Naive thymus-derived CD4-positive, alpha-beta T cell (primary cell): ENCODE data around the gene RNF222. TPM values are rescaled to one million over a fixed set of nuclear protein-coding genes. Genes with fewer than 3 reads are reported as not detected.
A peak's percentile ranks its signal among the peaks of the same experiment; 100 is the strongest.
"Not testable (repeated sequence)": the region's sequence is repeated elsewhere in the genome, so short reads cannot be mapped to it uniquely, and the experiment has no call there.

Experiments used
- ATAC-seq: fragments of 150-1000 bp; cut with Tn5 transposase; 2 replicates; pipeline ENCODE4 v1.10.0; 2021; ENCODE audit warnings: mild to moderate bottlenecking, moderate library complexity
- CTCF ChIA-PET: fragments of 350-600 bp; sonication (Branson Sonifier 250); formaldehyde crosslinking; loops from one replicate; lab custom pipeline; 2021; ENCODE audit warnings: antibody characterized with exemption; lab: Charles Lee
- POLR2A ChIA-PET: fragments of 350-600 bp; sonication (Branson Sonifier 250); formaldehyde crosslinking; loops from one replicate; lab custom pipeline; 2021; ENCODE audit warnings: antibody characterized with exemption, inconsistent platforms; lab: Charles Lee
- DNase-seq, 9 donors: peaks; one replicate each; pipeline versions ENCODE4 v3.0.0 to v3.0.0-alpha.2; 2020 to 2022; ENCODE audit warnings: mixed read lengths in 1 of 9
- H3K27ac ChIP-seq: one replicate; pipeline ENCODE4 v1.7.0; 2013; ENCODE audit warnings: mild to moderate bottlenecking, low read depth, low read length, moderate library complexity
- H3K27me3 ChIP-seq, 2 donors: one replicate each; pipeline ENCODE4 v1.7.0; 2013; ENCODE audit warnings: low read length in 2 of 2, mild to moderate bottlenecking in 2 of 2, moderate library complexity in 2 of 2; ENCODE audit not compliant: control insufficient read depth in 2 of 2, insufficient read depth in 2 of 2
- H3K36me3 ChIP-seq, 3 experiments: 1 replicate in 2 of 3; 2 replicates in 1 of 3; pipeline ENCODE4 v1.7.0; 2013; ENCODE audit warnings: low read length in 3 of 3, mild to moderate bottlenecking in 3 of 3, moderate library complexity in 1 of 3; ENCODE audit not compliant: insufficient read depth in 3 of 3, control insufficient read depth in 2 of 3
- H3K4me1 ChIP-seq, 2 donors: one replicate each; pipeline ENCODE4 v1.7.0; 2013; ENCODE audit warnings: low read length in 2 of 2, mild to moderate bottlenecking in 2 of 2, moderate library complexity in 1 of 2; ENCODE audit not compliant: control insufficient read depth in 2 of 2, insufficient read depth in 2 of 2
- H3K4me3 ChIP-seq: 2 replicates; pipeline ENCODE4 v1.7.0; 2013; ENCODE audit warnings: mild to moderate bottlenecking, low read length
- H3K9me3 ChIP-seq, 3 experiments: 1 replicate in 2 of 3; 2 replicates in 1 of 3; pipeline ENCODE4 v1.7.0; 2013; ENCODE audit warnings: low read length in 3 of 3; ENCODE audit not compliant: control insufficient read depth in 2 of 3
- H3K27ac Mint-ChIP-seq, 9 donors: one replicate each; pipeline ENCODE4 v1.8.0; 2020 to 2022; ENCODE audit warnings: mixed read lengths in 9 of 9, mild to moderate bottlenecking in 8 of 9, moderate library complexity in 5 of 9, inconsistent platforms in 2 of 9
- H3K27me3 Mint-ChIP-seq, 5 donors: one replicate each; pipeline ENCODE4 v1.8.0; 2021 to 2022; ENCODE audit warnings: mixed read lengths in 5 of 5, mild to moderate bottlenecking in 1 of 5
- H3K36me3 Mint-ChIP-seq, 5 donors: one replicate each; pipeline ENCODE4 v1.8.0; 2020 to 2022; ENCODE audit warnings: mixed read lengths in 5 of 5, mild to moderate bottlenecking in 3 of 5, inconsistent platforms in 1 of 5
- H3K4me1 Mint-ChIP-seq, 7 donors: one replicate each; pipeline ENCODE4 v1.8.0; 2020 to 2022; ENCODE audit warnings: mixed read lengths in 7 of 7, mild to moderate bottlenecking in 3 of 7, inconsistent platforms in 1 of 7
- H3K4me3 Mint-ChIP-seq, 10 donors: one replicate each; pipeline ENCODE4 v1.8.0; 2020 to 2022; ENCODE audit warnings: mild to moderate bottlenecking in 10 of 10, mixed read lengths in 10 of 10, moderate library complexity in 6 of 10, inconsistent platforms in 2 of 10
- H3K9me3 Mint-ChIP-seq, 11 donors: one replicate each; pipeline ENCODE4 v1.8.0; 2020 to 2022; ENCODE audit warnings: mixed read lengths in 11 of 11, mild to moderate bottlenecking in 4 of 11, inconsistent platforms in 1 of 11, moderate library complexity in 1 of 11
- intact Hi-C, 2 donors: fragments of 100-400 bp; cut with micrococcal nuclease; formaldehyde crosslinking; loops; one replicate each; pipeline ENCODE4 v1.15.1; 2023
- polyA plus RNA-seq, 2 donors: library from polyadenylated mRNA; unstranded; fragments of 300-500 nt; fragmentation: Illumina TruSeq; gene quantifications; one replicate each; pipeline ENCODE4 v1.2.3, GENCODE V29; 2021
- total RNA-seq, 6 experiments: library from RNA in 5 of 6; stranded (reverse) in 5 of 6; gene quantifications; 1 replicate in 5 of 6; 2 replicates in 1 of 6; pipeline ENCODE4 v1.2.3 and lab custom pipeline; 2021 to 2026

RNF222 gene
- total and polyA plus RNA-seq, 7 experiments from 2014 or later: 0.13 to 1.7 (median 0.26) TPM; not detected in 1

- Histone ChIP-seq H3K9me3 (no peaks in the 10 kb centered on the region), H3K36me3 (peaks cover 21 to 48% (median 31%) of the 10 kb centered on the region in 3 experiments), H3K27me3 (no peaks in the 10 kb centered on the region), H3K4me3 (peak overlapping the region; percentile 83), H3K27ac (peak overlapping the region; percentile 82), H3K4me1 (peaks cover 28 to 31% of the 10 kb centered on the region in 2 donors)
- H3K27ac Mint-ChIP-seq: peak overlapping the region; percentile 93 to 98 (median 96)
- peaks cover 32 to 77% (median 64%) of the 10 kb centered on the region in 7 donors for H3K4me1 Mint-ChIP-seq
- ChIA-PET CTCF (interaction anchor here (0.6 to 2.9 kb wide), 3 partner anchors 191 to 621 kb away, joined by 3 to 11 read pairs (median 4); no protein-coding TSS in a partner anchor), POLR2A (interaction anchor here (0.6 to 1.1 kb wide), 5 partner anchors 12 to 128 kb away, joined by 3 to 5 read pairs (median 3); partner anchors contain the start of gene NDEL1)
- intact Hi-C loops: loop anchor here (2.0 to 10.0 kb wide), 16 partner anchors 93 to 1740 kb away; partner anchors contain the start of genes ALOXE3 (in 1 of the 2), CNTROB (in 1 of the 2), CTC1 (in 1 of the 2) and CYB5D1 (in 1 of the 2)
- H3K36me3 Mint-ChIP-seq: peaks cover 5 to 35% (median 29%) of the 10 kb centered on the region in 5 donors
- ATAC-seq (no peak), DNase-seq (no peak)
- peaks cover 0 to 7% (median 0%) of the 10 kb centered on the region in 11 donors for H3K9me3 Mint-ChIP-seq
- H3K4me3 Mint-ChIP-seq: peak overlapping the region; percentile 93 to 99 (median 97)
- peaks cover 0 to 2% (median 0%) of the 10 kb centered on the region in 5 donors for H3K27me3 Mint-ChIP-seq
Observed at GRCh38 chr17:8382052-8382879, 15.4 kb downstream of the RNF222 start.

- Mint-ChIP-seq H3K36me3 (peaks cover 5 to 42% (median 30%) of the 10 kb centered on the region in 5 donors), H3K4me3 (peak overlapping the region in 4 of 10 donors; percentile 18 to 98 (median 62)), H3K27ac (peak overlapping the region in 2 of 9 donors; percentile 45 to 97), H3K27me3 (peaks cover 0 to 2% (median 0%) of the 10 kb centered on the region in 5 donors), H3K9me3 (peaks cover 0 to 7% (median 0%) of the 10 kb centered on the region in 11 donors), H3K4me1 (peaks cover 39 to 88% (median 65%) of the 10 kb centered on the region in 7 donors)
- POLR2A ChIA-PET: no interaction called here
- CTCF ChIA-PET: no interaction called here
- H3K27me3 ChIP-seq: no peaks in the 10 kb centered on the region
- peaks cover 26 to 51% (median 36%) of the 10 kb centered on the region in 3 experiments for H3K36me3 ChIP-seq
- intact Hi-C loops: loop anchor here (5.0 to 10.0 kb wide), 11 partner anchors 155 to 1738 kb away; partner anchors contain the start of genes CNTROB (in 1 of the 2), CYB5D1 (in 1 of the 2), EIF5A (in 1 of the 2) and KIAA0753 (in 1 of the 2)
- ATAC-seq: no peak
- no peak for DNase-seq
- H3K9me3 ChIP-seq: no peaks in the 10 kb centered on the region
- H3K27ac ChIP-seq: peak overlapping the region; percentile 82
- peaks cover 41 to 46% of the 10 kb centered on the region in 2 donors for H3K4me1 ChIP-seq
- H3K4me3 ChIP-seq: no peak overlapping the region
Observed at GRCh38 chr17:8380049-8380448, 17.6 kb downstream of the RNF222 start.

- Histone ChIP-seq H3K4me1 (peaks cover 35 to 39% of the 10 kb centered on the region in 2 donors), H3K36me3 (peaks cover 26 to 51% (median 36%) of the 10 kb centered on the region in 3 experiments)
- ATAC-seq, H3K9me3 ChIP-seq, CTCF ChIA-PET, intact Hi-C loops, H3K4me3 ChIP-seq, POLR2A ChIA-PET, H3K27ac ChIP-seq, H3K27me3 Mint-ChIP-seq, DNase-seq, H3K27me3 ChIP-seq, H3K9me3 Mint-ChIP-seq: not testable (repeated sequence)
- Mint-ChIP-seq H3K36me3 (peaks cover 5 to 42% (median 30%) of the 10 kb centered on the region in 5 donors), H3K27ac (peak overlapping the region in 6 of 9 donors; percentile 8 to 74 (median 18)), H3K4me3 (peak overlapping the region in 4 of 10 donors; percentile 17 to 96 (median 33)), H3K4me1 (peaks cover 35 to 77% (median 55%) of the 10 kb centered on the region in 7 donors)
Observed at GRCh38 chr17:8378117-8378516, 19.5 kb downstream of the RNF222 start.

GRCh38 chr17:8377422-8377821 is 20.2 kb downstream of the RNF222 start:
- Mint-ChIP-seq H3K9me3 (no peaks in the 10 kb centered on the region), H3K36me3 (peaks cover 0 to 35% (median 28%) of the 10 kb centered on the region in 5 donors), H3K4me1 (peaks cover 36 to 70% (median 50%) of the 10 kb centered on the region in 7 donors), H3K27me3 (no peaks in the 10 kb centered on the region), H3K27ac (peak overlapping the region in 7 of 9 donors; percentile 43 to 94 (median 91)), H3K4me3 (peak overlapping the region in 8 of 10 donors; percentile 82 to 96 (median 90))
- intact Hi-C loops: loop anchor here in 1 of 2 donors (1.0 kb wide), 1 partner anchor 364 kb away; no protein-coding TSS in a partner anchor
- no peaks in the 10 kb centered on the region for H3K27me3 ChIP-seq
- peaks cover 26 to 46% (median 36%) of the 10 kb centered on the region in 3 experiments for H3K36me3 ChIP-seq
- H3K9me3 ChIP-seq: no peaks in the 10 kb centered on the region
- no peak for DNase-seq
- POLR2A ChIA-PET: interaction anchor here (0.6 to 1.3 kb wide), 5 partner anchors 14 to 232 kb away, joined by 3 to 6 read pairs (median 4); partner anchors contain the start of genes NDEL1 and SLC25A35
- no peak overlapping the region for H3K4me3 ChIP-seq
- H3K27ac ChIP-seq: peak overlapping the region; percentile 80
- peaks cover 35 to 39% of the 10 kb centered on the region in 2 donors for H3K4me1 ChIP-seq
- no peak for ATAC-seq
- CTCF ChIA-PET: interaction anchor here (0.8 to 1.2 kb wide), 3 partner anchors 8 to 16 kb away, joined by 3 to 4 read pairs (median 4); no protein-coding TSS in a partner anchor

- Mint-ChIP-seq H3K4me1 (peaks cover 32 to 61% (median 46%) of the 10 kb centered on the region in 7 donors), H3K27me3 (no peaks in the 10 kb centered on the region), H3K9me3 (no peaks in the 10 kb centered on the region), H3K27ac (peak within 1 kb of the TSS; percentile 62 to 94 (median 92)), H3K4me3 (peak within 1 kb of the TSS; percentile 82 to 96 (median 90)), H3K36me3 (peaks cover 0 to 33% (median 31%) of the 10 kb centered on the region in 5 donors)
- peak; percentile 100 for ATAC-seq
- Histone ChIP-seq H3K9me3 (no peaks in the 10 kb centered on the region), H3K4me1 (peaks cover 28 to 31% of the 10 kb centered on the region in 2 donors), H3K36me3 (peaks cover 26 to 46% (median 36%) of the 10 kb centered on the region in 3 experiments), H3K27ac (peak within 1 kb of the TSS; percentile 80), H3K4me3 (peak within 1 kb of the TSS; percentile 87), H3K27me3 (no peaks in the 10 kb centered on the region)
- POLR2A ChIA-PET: interaction anchor here (0.6 to 1.6 kb wide), 10 partner anchors 9 to 802 kb away, joined by 3 to 6 read pairs (median 4); partner anchors contain the start of genes NDEL1 and SLC25A35
- intact Hi-C loops: loop anchor here in 1 of 2 donors (1.0 kb wide), 2 partner anchors 129 to 365 kb away; no protein-coding TSS in a partner anchor
- DNase-seq: peak; percentile 77 to 92 (median 85)
- CTCF ChIA-PET: interaction anchor here (0.5 to 1.9 kb wide), 6 partner anchors 9 to 899 kb away, joined by 3 to 7 read pairs (median 4); no protein-coding TSS in a partner anchor
Observed at GRCh38 chr17:8376271-8377067, 21.2 kb downstream of the RNF222 start, which contains the start of gene KRABD2. KRABD2 (minus strand) TSS chr17:8376704.
